DOHH2 (cell line): ENCODE results near the gene FAM111A.

ENCODE experiments used
- H3F3A ChIP-seq: fragments of 200-600 bp; sonication (generic), shearing (Covaris generic); 2 replicates; pipeline ENCODE4 v1.6.0; 2016; ENCODE audit warnings: antibody characterized with exemption, mild to moderate bottlenecking; ENCODE audit not compliant: control insufficient read depth, insufficient read depth
- H3K27ac ChIP-seq: fragments of 200-600 bp; sonication (generic); 2 replicates; pipeline ENCODE4 v1.5.1; 2014; ENCODE audit warnings: low read depth, mild to moderate bottlenecking, low read length, moderate library complexity
- H3K27me3 ChIP-seq: fragments of 200-600 bp; sonication (generic); 2 replicates; pipeline ENCODE4 v1.6.1; 2014; ENCODE audit warnings: mild to moderate bottlenecking, low read length, mixed read lengths; ENCODE audit not compliant: control insufficient read depth
- H3K36me3 ChIP-seq: fragments of 200-600 bp; sonication (generic); 2 replicates; pipeline ENCODE4 v1.6.1; 2014; ENCODE audit warnings: mild to moderate bottlenecking, low read length, moderate library complexity, mixed read lengths; ENCODE audit not compliant: control insufficient read depth
- H3K4me1 ChIP-seq: fragments of 200-600 bp; sonication (generic); 2 replicates; pipeline ENCODE4 v1.6.1; 2014; ENCODE audit warnings: mild to moderate bottlenecking, low read length, mixed read lengths; ENCODE audit not compliant: control insufficient read depth
- H3K4me2 ChIP-seq: fragments of 200-600 bp; sonication (generic); 2 replicates; pipeline ENCODE4 v1.6.0; 2014; ENCODE audit warnings: mild to moderate bottlenecking, low read length, moderate library complexity
- H3K4me3 ChIP-seq: fragments of 200-600 bp; sonication (generic); 2 replicates; pipeline ENCODE4 v1.5.1; 2014; ENCODE audit warnings: mild to moderate bottlenecking, low read length, mixed read lengths
- H3K79me2 ChIP-seq: fragments of 200-600 bp; sonication (generic); 2 replicates; pipeline ENCODE4 v1.6.1; 2014; ENCODE audit warnings: mild to moderate bottlenecking, low read length, mixed read lengths; ENCODE audit not compliant: control insufficient read depth
- H3K9me2 ChIP-seq: fragments of 200-600 bp; sonication (generic); replicated peaks from 2 replicates; pipeline ENCODE4 v1.6.1; 2014; ENCODE audit warnings: mild to moderate bottlenecking, low read length, mixed read lengths; ENCODE audit not compliant: control insufficient read depth
- H3K9me3 ChIP-seq: fragments of 200-600 bp; sonication (generic); 2 replicates; pipeline ENCODE4 v1.6.1; 2014; ENCODE audit warnings: antibody characterized with exemption, low read length, mixed read lengths; ENCODE audit not compliant: control insufficient read depth, insufficient read depth
- H4K20me1 ChIP-seq: fragments of 200-600 bp; sonication (generic); 2 replicates; pipeline ENCODE4 v1.6.0; 2014; ENCODE audit warnings: low read depth, mild to moderate bottlenecking, antibody characterized with exemption, low read length, moderate library complexity; ENCODE audit not compliant: control insufficient read depth, insufficient read depth
- EZH2phosphoT487 ChIP-seq: fragments of 200-600 bp; sonication (generic); IDR thresholded peaks from 2 replicates; pipeline ENCODE4 v1.6.1; 2017; ENCODE audit warnings: borderline replicate concordance, mild to moderate bottlenecking, antibody characterized with exemption, low read length, moderate library complexity, mixed read lengths
- TF ChIP-seq, protein P1 (sequence below): fragments of 200-600 bp; sonication (generic); IDR thresholded peaks from one replicate; pipeline ENCODE4 v1.5.1; 2014; ENCODE audit warnings: antibody characterized with exemption, mild to moderate bottlenecking, low read depth, low read length; ENCODE audit not compliant: poor library complexity, severe bottlenecking

Gene FAM111A

DNA sequence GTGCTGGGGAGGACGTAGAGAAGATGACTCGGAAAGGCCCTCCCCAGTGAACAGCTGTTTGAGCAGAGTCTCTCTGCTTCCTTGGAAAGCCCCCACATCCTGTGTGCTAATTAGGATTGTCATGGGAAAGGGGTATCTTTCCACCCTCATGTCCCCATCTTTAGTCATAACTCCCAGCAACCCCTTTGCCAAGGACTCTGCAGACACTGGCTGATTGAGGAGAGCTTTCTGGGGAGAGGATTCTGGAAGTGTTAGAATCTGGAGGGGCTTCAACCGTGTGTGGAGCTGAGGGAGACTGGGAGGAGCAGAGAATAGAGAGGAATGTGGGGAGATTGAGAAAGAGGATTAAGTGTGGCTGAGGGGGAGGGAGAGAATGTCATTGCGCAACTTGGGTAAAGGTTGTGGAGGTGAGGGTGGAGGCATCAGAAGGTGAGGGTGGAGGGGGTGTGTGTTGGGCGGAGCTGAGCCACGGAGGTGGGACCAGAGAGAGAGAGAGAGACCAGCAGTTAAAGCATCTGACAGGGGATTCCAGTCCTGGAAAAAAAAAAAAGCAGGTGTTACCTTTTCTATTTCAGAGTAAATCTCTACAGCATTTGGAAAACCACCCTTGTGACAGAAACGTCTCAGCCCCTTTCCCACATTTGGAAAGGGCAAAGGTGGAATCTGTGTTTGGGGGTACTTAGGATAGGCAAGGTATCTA, 31.5 kb downstream of the FAM111A start:
- no peak overlapping the region for H3K4me2 ChIP-seq
- no peaks in the 10 kb centered on the region for H3K79me2 ChIP-seq
- H3K4me3 ChIP-seq: no peak overlapping the region
- no peak for TF ChIP-seq EZH2phosphoT487
- TF ChIP-seq, protein P1, sequence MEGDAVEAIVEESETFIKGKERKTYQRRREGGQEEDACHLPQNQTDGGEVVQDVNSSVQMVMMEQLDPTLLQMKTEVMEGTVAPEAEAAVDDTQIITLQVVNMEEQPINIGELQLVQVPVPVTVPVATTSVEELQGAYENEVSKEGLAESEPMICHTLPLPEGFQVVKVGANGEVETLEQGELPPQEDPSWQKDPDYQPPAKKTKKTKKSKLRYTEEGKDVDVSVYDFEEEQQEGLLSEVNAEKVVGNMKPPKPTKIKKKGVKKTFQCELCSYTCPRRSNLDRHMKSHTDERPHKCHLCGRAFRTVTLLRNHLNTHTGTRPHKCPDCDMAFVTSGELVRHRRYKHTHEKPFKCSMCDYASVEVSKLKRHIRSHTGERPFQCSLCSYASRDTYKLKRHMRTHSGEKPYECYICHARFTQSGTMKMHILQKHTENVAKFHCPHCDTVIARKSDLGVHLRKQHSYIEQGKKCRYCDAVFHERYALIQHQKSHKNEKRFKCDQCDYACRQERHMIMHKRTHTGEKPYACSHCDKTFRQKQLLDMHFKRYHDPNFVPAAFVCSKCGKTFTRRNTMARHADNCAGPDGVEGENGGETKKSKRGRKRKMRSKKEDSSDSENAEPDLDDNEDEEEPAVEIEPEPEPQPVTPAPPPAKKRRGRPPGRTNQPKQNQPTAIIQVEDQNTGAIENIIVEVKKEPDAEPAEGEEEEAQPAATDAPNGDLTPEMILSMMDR: no peak
- H3K36me3 ChIP-seq: no peaks in the 10 kb centered on the region
- no peaks in the 10 kb centered on the region for H3F3A ChIP-seq
- peaks cover 21% of the 10 kb centered on the region for H3K4me1 ChIP-seq
- H3K9me3 ChIP-seq: peaks cover 7% of the 10 kb centered on the region; the same call in 1 of the 2 replicates
- no peaks in the 10 kb centered on the region; the same call in 1 of the 2 replicates for H4K20me1 ChIP-seq
- H3K27me3 ChIP-seq: peaks cover 38% of the 10 kb centered on the region
- no peaks in the 10 kb centered on the region for H3K9me2 ChIP-seq
- no peak overlapping the region for H3K27ac ChIP-seq

GRCh38 chr11:59174664-59175033, 32.0 kb downstream of the FAM111A start:
- H3K9me2 ChIP-seq: no peaks in the 10 kb centered on the region
- no peak for TF ChIP-seq EZH2phosphoT487
- TF ChIP-seq, protein P1: no peak
- no peaks in the 10 kb centered on the region; the same call in 1 of the 2 replicates for H4K20me1 ChIP-seq
- peaks cover 12% of the 10 kb centered on the region; the same call in 1 of the 2 replicates for H3K9me3 ChIP-seq
- H3K4me1 ChIP-seq: peaks cover 21% of the 10 kb centered on the region
- H3K4me3 ChIP-seq: no peak overlapping the region
- no peak overlapping the region for H3K4me2 ChIP-seq
- no peaks in the 10 kb centered on the region for H3K79me2 ChIP-seq
- no peaks in the 10 kb centered on the region for H3F3A ChIP-seq
- H3K27me3 ChIP-seq: peaks cover 38% of the 10 kb centered on the region
- no peak overlapping the region for H3K27ac ChIP-seq
- no peaks in the 10 kb centered on the region for H3K36me3 ChIP-seq

GRCh38 chr11:59175091-59175501, 32.4 kb downstream of the FAM111A start:
- Histone ChIP-seq H4K20me1 (no peaks in the 10 kb centered on the region; the same call in 1 of the 2 replicates), H3K9me2 (no peaks in the 10 kb centered on the region), H3K4me1 (peaks cover 21% of the 10 kb centered on the region), H3K4me2 (no peak overlapping the region), H3K9me3 (peaks cover 15% of the 10 kb centered on the region; the same call in 1 of the 2 replicates), H3K27ac (no peak overlapping the region), H3K79me2 (no peaks in the 10 kb centered on the region), H3K4me3 (no peak overlapping the region), H3F3A (no peaks in the 10 kb centered on the region), H3K36me3 (no peaks in the 10 kb centered on the region), H3K27me3 (peaks cover 38% of the 10 kb centered on the region)
- TF ChIP-seq EZH2phosphoT487: no peak
- TF ChIP-seq, protein P1: no peak
